ENCODE data around the gene TRAF3. TPM values are rescaled to one million over a fixed set of nuclear protein-coding genes. Genes with fewer than 3 reads are reported as not detected.

The TRAF3 gene
- total RNA-seq, 2 experiments from 2014 or later: 68.8 to 73.6 TPM

DNA sequence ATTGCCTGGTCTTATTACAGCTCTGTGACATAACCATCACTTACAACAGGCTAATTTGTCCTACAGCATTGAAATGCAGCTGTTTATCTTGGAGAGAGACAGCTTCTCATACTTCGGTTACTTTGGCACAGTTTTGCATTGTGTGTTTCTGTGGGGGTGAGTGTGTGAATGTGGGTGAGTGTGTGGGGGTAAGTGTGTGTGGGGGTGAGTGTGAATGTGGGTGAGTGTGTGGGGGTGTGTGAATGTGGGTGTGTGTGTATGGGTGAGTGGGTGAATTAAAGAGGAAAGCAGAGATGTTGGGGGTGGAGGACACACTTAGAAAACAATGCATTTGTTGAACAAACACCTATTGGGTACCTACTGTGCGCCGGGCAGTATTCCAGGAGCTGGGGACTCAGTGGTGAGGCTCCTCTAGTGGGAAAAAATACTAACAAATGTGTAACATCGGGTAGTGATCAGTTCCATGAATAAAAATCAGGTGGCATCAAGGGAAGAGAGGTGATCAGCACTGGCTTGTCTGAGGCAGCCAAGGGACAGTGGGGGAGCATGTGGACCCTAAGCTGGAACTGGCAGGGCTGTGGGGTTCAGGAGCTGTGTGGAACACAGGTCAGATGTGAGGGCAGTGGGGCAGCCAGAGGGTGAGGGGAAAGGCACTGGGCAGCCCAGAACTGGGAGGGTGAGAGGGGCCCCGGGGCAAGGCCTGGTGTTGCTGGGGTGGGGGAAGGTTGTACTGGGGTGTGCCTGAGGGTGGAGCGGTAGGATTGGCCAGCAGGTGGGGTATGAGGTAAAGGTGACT, 101.1 kb downstream of the TRAF3 start:
- no peak overlapping the region for H3K27ac Mint-ChIP-seq
- H3K9me3 Mint-ChIP-seq: no peaks in the 10 kb centered on the region
- POLR2A ChIA-PET: no interaction called here
- intact Hi-C loops (cut with micrococcal nuclease): no loop called here
- CTCF ChIA-PET: interaction anchor here (1.3 to 2.9 kb wide), 2 partner anchors 12 to 185 kb away, joined by 3 to 7 read pairs; no protein-coding TSS in a partner anchor
- peaks cover 22% of the 10 kb centered on the region for H3K4me1 Mint-ChIP-seq (ENCODE audit: low read depth)
- no peak for DNase-seq
- no peak overlapping the region for H3K4me3 Mint-ChIP-seq
- peaks cover 37% of the 10 kb centered on the region for H3K36me3 Mint-ChIP-seq
- no peaks in the 10 kb centered on the region for H3K27me3 Mint-ChIP-seq

DNA sequence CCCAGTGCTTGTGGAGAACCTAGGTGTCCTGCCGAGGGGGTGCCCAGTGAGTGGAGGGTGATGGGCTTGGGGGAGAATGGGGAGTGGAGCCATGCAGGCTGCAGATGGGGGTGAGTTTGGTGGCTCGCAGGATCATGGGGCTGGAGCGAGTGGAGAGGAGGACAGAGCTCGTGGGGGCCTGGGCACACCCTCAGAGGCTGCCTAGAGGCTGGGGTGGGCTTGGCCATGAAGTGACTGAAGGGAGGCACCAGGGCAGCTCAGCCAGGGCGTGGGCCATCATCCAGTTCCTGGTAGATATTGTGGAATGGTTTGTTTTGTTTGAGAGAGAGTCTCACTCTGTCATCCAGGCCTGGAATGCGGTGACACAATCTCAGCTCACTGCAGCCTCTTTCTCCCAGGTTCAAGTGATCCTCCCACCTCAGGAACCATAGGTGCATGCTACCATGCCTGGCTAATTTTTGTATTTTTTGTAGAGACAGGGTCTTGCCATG, 101.8 kb downstream of the TRAF3 start:
- Mint-ChIP-seq H3K9me3 (no peaks in the 10 kb centered on the region), H3K4me1 (ENCODE audit: low read depth) (peaks cover 27% of the 10 kb centered on the region), H3K4me3 (no peak overlapping the region), H3K36me3 (peaks cover 36% of the 10 kb centered on the region), H3K27ac (no peak overlapping the region), H3K27me3 (no peaks in the 10 kb centered on the region)
- ChIA-PET CTCF (interaction anchor here (2.9 kb wide), 1 partner anchor 185 kb away, joined by 7 read pairs; no protein-coding TSS in a partner anchor), POLR2A (no interaction called here)
- DNase-seq: no peak
- intact Hi-C loops (cut with micrococcal nuclease): no loop called here

DNA sequence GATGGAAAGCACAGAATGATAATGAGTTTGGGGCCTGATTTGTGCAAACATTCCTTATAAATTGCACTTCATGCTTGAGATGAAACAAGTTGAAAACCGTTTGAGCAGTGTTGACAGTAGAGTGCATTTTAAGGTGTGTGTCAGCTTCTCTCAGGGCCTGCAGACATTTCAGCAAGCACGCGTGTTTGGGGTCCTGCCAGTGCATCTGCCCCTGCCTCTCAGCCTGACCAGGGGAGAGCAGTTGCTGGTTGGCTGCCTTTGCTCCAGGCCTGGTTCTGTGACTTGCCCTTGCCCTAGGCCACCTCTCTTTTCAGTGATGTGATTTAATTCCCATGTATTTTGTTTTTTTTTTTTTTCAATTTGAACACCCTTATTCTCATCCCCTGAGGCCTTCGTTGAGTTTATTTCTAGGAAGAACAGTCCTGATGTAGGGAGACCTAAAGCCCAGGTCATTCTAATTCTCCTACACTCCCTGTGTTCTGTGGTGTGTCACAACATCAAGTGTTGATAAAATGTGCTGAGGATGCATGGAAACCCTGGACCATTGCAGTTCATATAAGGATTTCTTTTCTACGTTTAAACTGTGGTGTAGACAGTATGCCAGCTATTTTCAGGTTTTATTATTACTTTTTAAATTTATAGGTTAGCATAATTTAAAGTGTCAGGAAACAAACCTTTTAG, 105.1 kb downstream of the TRAF3 start:
- POLR2A ChIA-PET: interaction anchor here (0.6 kb wide), 1 partner anchor 71 kb away, joined by 4 read pairs; no protein-coding TSS in a partner anchor
- intact Hi-C loops (cut with micrococcal nuclease): loop anchor here (2.0 kb wide), 1 partner anchor 108 kb away; no protein-coding TSS in a partner anchor
- Mint-ChIP-seq H3K27me3 (no peaks in the 10 kb centered on the region), H3K4me1 (ENCODE audit: low read depth) (peaks cover 27% of the 10 kb centered on the region), H3K4me3 (no peak overlapping the region), H3K27ac (peak overlapping the region; percentile 11), H3K36me3 (peaks cover 39% of the 10 kb centered on the region), H3K9me3 (no peaks in the 10 kb centered on the region)
- CTCF ChIA-PET: interaction anchor here (0.7 to 1.2 kb wide), 2 partner anchors 11 to 188 kb away, joined by 4 to 5 read pairs; no protein-coding TSS in a partner anchor
- no peak for DNase-seq

DNA sequence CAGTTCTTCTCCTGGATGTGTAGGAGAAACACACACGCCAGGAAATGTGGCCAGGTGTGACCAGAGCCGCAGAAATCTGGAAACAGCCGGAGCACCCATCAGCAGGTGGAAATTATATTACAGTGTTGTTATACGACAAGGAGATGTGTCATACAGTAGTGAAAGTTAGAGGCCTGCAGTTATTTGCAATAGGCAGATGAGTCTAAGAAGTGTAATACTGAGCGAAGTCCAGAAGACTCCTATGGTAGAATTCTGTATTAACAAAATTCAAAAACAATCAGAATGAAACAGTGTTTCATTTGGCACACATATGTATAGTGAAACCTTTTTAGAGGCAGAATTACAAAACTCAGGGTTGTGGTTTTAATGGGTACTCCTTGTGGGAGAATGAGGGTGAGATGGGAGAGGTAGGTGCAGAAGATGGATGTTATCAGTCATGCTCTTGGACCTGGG, 105.9 kb downstream of the TRAF3 start:
- peak; percentile 68 for DNase-seq
- no peaks in the 10 kb centered on the region for H3K27me3 Mint-ChIP-seq
- peaks cover 27% of the 10 kb centered on the region for H3K4me1 Mint-ChIP-seq (ENCODE audit: low read depth)
- intact Hi-C loops (cut with micrococcal nuclease): loop anchor here (1.0 to 2.0 kb wide), 3 partner anchors 61 to 108 kb away; no protein-coding TSS in a partner anchor
- H3K4me3 Mint-ChIP-seq: no peak overlapping the region
- H3K27ac Mint-ChIP-seq: peak overlapping the region; percentile 80
- peaks cover 43% of the 10 kb centered on the region for H3K36me3 Mint-ChIP-seq
- ChIA-PET POLR2A (no interaction called here), CTCF (no interaction called here)
- H3K9me3 Mint-ChIP-seq: no peaks in the 10 kb centered on the region

DNA sequence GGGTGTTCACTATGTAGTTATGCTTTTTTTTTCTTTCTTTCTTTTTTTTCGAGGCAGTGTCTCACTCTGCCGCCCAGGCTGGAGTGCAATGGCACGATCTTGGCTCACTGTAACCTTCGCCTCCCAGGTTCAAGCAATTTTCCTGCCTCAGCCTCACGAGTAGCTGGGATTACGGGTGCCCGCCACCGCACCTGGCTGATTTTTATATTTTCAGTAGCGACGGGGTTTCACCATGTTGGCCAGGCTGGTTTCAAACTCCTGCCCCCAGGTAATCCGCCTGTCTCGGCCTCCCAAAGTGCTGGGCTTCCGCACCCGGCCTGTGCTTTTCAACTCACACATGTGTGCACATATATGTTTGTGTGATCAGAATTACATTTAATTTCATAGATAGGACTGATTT, 106.3 kb downstream of the TRAF3 start:
- DNase-seq: no peak
- peaks cover 27% of the 10 kb centered on the region for H3K4me1 Mint-ChIP-seq (ENCODE audit: low read depth)
- no peaks in the 10 kb centered on the region for H3K27me3 Mint-ChIP-seq
- no peak overlapping the region for H3K4me3 Mint-ChIP-seq
- peaks cover 48% of the 10 kb centered on the region for H3K36me3 Mint-ChIP-seq
- POLR2A ChIA-PET: no interaction called here
- intact Hi-C loops (cut with micrococcal nuclease): loop anchor here (1.0 to 2.0 kb wide), 3 partner anchors 61 to 109 kb away; no protein-coding TSS in a partner anchor
- no peak overlapping the region for H3K27ac Mint-ChIP-seq
- no peaks in the 10 kb centered on the region for H3K9me3 Mint-ChIP-seq
- CTCF ChIA-PET: interaction anchor here (1.3 kb wide), 1 partner anchor 109 kb away, joined by 3 read pairs; no protein-coding TSS in a partner anchor

DNA sequence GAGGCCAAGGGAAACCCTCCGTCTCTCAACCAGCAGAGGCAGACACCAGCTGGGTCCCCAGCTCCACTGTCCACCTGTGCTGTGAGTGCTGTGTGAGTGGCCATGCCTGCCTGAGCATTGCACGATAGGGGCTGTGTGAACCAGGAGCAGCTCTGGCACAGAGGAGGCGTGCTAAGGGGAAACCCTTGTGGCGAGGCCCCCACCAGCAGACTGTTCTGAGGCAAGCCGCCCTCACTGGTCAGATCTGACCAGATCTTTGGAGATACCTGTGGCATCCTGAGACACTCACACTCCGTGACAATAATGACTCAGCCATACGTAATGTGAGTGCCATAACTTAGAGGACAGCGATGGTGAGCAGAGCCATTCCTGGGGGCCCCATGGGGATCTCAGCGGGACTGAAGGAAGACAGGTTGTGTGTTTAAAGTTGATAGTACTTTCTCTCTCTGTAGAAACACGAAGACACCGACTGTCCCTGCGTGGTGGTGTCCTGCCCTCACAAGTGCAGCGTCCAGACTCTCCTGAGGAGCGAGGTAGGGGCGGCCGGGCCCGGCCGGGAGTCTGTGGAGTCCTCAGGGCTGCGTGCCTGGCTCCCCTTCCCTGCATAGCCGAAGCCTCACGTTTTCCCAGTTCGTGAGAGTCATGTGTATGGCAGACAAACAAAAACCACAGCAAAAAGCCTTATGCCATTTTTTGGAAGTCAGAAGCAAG, 108.6 kb downstream of the TRAF3 start:
- H3K27me3 Mint-ChIP-seq: no peaks in the 10 kb centered on the region
- intact Hi-C loops (cut with micrococcal nuclease): no loop called here
- H3K36me3 Mint-ChIP-seq: peaks cover 46% of the 10 kb centered on the region
- no peak overlapping the region for H3K27ac Mint-ChIP-seq
- CTCF ChIA-PET: no interaction called here
- H3K4me1 Mint-ChIP-seq (ENCODE audit: low read depth): peaks cover 27% of the 10 kb centered on the region
- no peak for DNase-seq
- POLR2A ChIA-PET: no interaction called here
- no peaks in the 10 kb centered on the region for H3K9me3 Mint-ChIP-seq
- H3K4me3 Mint-ChIP-seq: no peak overlapping the region

DNA sequence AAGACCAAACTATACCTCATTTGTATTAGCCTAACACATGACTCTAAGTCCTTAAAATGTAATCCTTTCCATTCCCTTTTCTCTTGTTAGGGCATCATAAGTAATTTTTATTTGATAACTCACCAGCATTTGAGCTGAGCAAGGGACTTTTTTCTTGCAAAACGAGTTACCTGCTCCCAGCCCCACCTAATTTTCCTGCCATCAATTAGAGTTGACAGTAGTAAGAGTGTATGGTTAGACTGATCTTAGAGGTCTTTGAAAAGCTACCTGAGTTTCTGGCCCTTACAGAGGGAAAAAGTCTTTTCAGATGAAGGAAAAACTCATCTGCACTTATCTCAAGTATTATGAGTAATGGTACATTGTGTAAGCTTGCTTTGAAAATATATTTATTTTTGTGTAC, 111.5 kb downstream of the TRAF3 start:
- Mint-ChIP-seq H3K27ac (no peak overlapping the region), H3K9me3 (no peaks in the 10 kb centered on the region)
- CTCF ChIA-PET: no interaction called here

DNA sequence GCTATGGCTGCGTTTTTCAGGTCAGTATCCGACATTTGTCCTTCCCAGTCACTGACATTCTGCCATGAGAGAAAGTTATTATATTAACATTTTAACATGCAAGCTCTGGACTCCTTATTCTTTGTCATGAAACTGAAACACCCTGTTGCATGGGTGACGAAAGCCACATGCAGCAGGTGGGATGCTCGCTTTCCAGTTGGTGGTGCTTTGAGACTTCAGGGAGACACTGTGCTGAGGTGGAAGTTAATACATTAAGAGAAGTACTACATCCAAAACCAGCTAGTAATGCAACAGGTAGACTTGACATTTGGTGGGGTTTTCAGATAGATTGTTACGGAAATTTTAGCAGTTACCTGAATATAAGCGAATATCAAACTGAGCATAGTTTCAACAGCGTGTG, 112.4 kb downstream of the TRAF3 start:
- POLR2A ChIA-PET: no interaction called here
- Mint-ChIP-seq H3K4me3 (no peak overlapping the region), H3K9me3 (no peaks in the 10 kb centered on the region), H3K4me1 (ENCODE audit: low read depth) (peaks cover 4% of the 10 kb centered on the region), H3K27me3 (no peaks in the 10 kb centered on the region), H3K36me3 (peaks cover 54% of the 10 kb centered on the region), H3K27ac (no peak overlapping the region)
- CTCF ChIA-PET: interaction anchor here (0.6 to 0.8 kb wide), 2 partner anchors 195 to 601 kb away, joined by 3 to 5 read pairs; no protein-coding TSS in a partner anchor
- intact Hi-C loops (cut with micrococcal nuclease): no loop called here
- no peak for DNase-seq

More for the DNA sequence above, 111.5 kb downstream of the TRAF3 start:
- peaks cover 7% of the 10 kb centered on the region for H3K4me1 Mint-ChIP-seq (ENCODE audit: low read depth)
- POLR2A ChIA-PET: no interaction called here
- no peak overlapping the region for H3K4me3 Mint-ChIP-seq
- H3K27me3 Mint-ChIP-seq: no peaks in the 10 kb centered on the region
- no peak for DNase-seq
- intact Hi-C loops (cut with micrococcal nuclease): no loop called here
- peaks cover 54% of the 10 kb centered on the region for H3K36me3 Mint-ChIP-seq

DNA sequence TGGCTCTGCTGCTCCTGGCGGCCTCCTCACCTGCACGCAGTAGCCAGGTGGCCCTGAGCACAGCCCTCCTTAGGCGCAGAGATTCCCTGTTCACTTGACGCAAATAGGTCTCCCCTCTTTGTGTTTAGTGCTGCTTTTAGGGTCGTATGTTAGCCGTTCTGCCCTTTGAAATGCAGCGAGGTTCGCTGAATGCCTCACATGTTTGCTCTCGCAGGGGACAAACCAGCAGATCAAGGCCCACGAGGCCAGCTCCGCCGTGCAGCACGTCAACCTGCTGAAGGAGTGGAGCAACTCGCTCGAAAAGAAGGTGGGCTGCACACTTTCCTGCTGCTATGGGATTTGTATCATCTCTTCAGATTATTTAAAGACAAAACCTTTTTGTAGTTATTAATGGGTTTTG, 113.9 kb downstream of the TRAF3 start:
- Mint-ChIP-seq H3K36me3 (peaks cover 64% of the 10 kb centered on the region), H3K9me3 (no peaks in the 10 kb centered on the region), H3K27me3 (no peaks in the 10 kb centered on the region), H3K4me1 (ENCODE audit: low read depth) (peaks cover 4% of the 10 kb centered on the region), H3K27ac (no peak overlapping the region), H3K4me3 (no peak overlapping the region)
- POLR2A ChIA-PET: no interaction called here
- no peak for DNase-seq
- CTCF ChIA-PET: interaction anchor here (1.0 kb wide), 1 partner anchor 197 kb away, joined by 5 read pairs; no protein-coding TSS in a partner anchor
- intact Hi-C loops (cut with micrococcal nuclease): no loop called here

DNA sequence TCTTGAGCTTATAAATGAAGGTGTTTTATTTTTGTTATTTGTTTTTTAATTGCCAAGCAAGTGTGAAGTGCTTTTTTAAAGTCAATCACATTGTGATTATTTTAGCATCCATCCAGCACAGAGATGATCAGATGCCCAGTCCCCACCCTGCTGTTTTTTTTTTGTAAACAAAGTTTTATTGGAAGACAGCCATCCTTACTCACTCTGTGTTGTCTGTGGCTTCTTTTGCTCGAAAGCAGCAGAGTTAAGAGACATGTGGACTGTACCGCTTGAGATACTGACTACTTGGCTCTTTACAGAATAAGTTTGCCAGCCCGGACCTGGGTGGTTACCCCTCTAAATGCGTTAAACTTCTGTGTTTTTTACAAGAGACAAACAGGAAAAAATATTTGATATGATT, 114.3 kb downstream of the TRAF3 start:
- no peaks in the 10 kb centered on the region for H3K9me3 Mint-ChIP-seq
- intact Hi-C loops (cut with micrococcal nuclease): no loop called here
- H3K4me3 Mint-ChIP-seq: no peak overlapping the region
- H3K27me3 Mint-ChIP-seq: no peaks in the 10 kb centered on the region
- H3K4me1 Mint-ChIP-seq (ENCODE audit: low read depth): peaks cover 4% of the 10 kb centered on the region
- no peak overlapping the region for H3K27ac Mint-ChIP-seq
- peaks cover 63% of the 10 kb centered on the region for H3K36me3 Mint-ChIP-seq
- DNase-seq: no peak
- CTCF ChIA-PET: no interaction called here
- POLR2A ChIA-PET: no interaction called here

DNA sequence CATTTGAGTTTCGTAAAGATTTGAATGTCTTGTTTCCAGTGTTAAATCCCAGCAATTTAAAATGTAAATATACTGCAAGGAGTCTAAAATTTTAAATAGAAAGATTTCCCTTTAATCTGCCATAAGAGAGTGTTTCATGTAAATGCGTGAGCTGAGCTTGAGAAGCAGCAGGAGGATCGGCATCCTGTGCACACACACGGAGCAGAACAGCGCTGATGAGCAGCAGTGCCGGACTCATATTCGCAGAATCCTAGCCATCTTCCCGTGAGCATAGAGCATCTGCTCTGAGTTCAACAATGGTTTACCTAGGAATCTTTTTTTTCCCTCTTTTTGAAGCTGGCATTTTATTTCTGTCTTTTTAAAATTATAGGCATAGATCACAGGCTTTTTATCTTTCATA, 115.4 kb downstream of the TRAF3 start:
- ChIA-PET CTCF (no interaction called here), POLR2A (no interaction called here)
- Mint-ChIP-seq H3K36me3 (peaks cover 60% of the 10 kb centered on the region), H3K9me3 (no peaks in the 10 kb centered on the region), H3K27me3 (no peaks in the 10 kb centered on the region), H3K4me3 (no peak overlapping the region), H3K27ac (no peak overlapping the region), H3K4me1 (ENCODE audit: low read depth) (peaks cover 4% of the 10 kb centered on the region)
- DNase-seq: no peak
- intact Hi-C loops (cut with micrococcal nuclease): no loop called here

DNA sequence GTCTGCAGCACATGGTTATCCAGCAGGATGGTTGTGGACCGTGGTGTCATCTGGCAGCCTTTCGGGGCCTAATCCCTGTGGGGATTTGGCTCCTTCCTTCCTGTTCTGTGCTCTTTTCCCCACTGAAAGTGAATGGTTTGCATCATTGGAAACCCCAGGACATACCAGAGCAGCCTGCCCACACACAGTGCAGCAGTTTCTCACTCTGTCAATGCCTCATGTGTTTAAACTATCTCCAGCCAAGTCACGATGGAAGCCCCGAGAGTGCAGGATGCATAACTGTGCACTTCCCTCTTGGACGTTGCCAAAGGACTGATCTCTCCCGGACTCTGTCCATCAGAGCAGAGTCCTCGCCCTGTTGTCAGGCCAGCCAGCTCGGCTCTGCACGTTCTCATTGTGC, 116.2 kb downstream of the TRAF3 start:
- H3K27ac Mint-ChIP-seq: no peak overlapping the region
- ChIA-PET CTCF (no interaction called here), POLR2A (no interaction called here)
- no peak for DNase-seq
- peaks cover 8% of the 10 kb centered on the region for H3K4me1 Mint-ChIP-seq (ENCODE audit: low read depth)
- no peaks in the 10 kb centered on the region for H3K9me3 Mint-ChIP-seq
- intact Hi-C loops (cut with micrococcal nuclease): no loop called here
- no peak overlapping the region for H3K4me3 Mint-ChIP-seq
- H3K36me3 Mint-ChIP-seq: peaks cover 58% of the 10 kb centered on the region
- no peaks in the 10 kb centered on the region for H3K27me3 Mint-ChIP-seq

Measured in activated CD4-positive, alpha-beta memory T cell treated with anti-CD3 and anti-CD28 coated beads for 36 hours (primary cell).